ENCODE data around the gene CARD10. TPM values are rescaled to one million over a fixed set of nuclear protein-coding genes. Genes with fewer than 3 reads are reported as not detected.

Gene CARD10
- total and polyA plus RNA-seq, 2 of the 13 experiments (the other 11 are each of a cell fraction or from before 2014, with no cell fraction given), result 35.2 to 55.8 TPM

DNA sequence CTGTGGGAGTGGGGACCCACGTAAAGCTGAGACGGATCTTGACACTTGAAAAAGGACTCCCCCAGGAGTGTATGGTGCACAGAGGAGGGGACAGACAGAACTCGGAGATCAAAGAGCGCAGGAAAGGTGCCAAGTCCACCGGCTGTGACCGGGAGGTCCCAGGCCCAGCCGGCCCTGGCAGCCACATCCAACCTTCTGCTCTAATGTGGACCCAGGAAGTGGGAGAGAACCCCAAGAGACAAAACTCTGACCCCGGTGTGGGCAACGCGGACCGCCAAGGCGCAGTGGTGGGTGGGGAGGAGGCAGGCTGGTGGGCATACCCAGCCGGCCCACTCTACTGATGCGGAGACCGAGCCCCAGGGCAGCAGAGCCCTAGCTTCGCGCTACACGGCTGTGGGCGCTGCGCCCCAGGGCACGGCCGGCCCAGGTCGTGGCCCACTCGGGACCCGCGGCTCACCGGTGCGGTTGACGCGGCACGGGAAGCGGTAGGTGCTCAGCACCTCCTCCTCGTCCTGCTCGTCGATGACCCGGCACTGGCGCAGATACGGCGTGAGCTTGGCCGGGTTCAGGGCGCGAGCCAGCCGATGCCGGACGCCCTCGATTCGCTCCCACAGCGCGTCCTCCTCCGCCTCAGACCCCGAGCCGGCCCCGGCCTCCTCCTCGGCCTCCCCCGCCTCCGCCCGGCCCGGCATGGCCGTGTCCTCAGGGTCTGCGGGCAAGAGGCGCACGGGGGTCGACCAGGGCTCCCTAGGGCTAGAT, 527 bp downstream of the CARD10 start (continued):
- TF ChIP-seq, protein P1, sequence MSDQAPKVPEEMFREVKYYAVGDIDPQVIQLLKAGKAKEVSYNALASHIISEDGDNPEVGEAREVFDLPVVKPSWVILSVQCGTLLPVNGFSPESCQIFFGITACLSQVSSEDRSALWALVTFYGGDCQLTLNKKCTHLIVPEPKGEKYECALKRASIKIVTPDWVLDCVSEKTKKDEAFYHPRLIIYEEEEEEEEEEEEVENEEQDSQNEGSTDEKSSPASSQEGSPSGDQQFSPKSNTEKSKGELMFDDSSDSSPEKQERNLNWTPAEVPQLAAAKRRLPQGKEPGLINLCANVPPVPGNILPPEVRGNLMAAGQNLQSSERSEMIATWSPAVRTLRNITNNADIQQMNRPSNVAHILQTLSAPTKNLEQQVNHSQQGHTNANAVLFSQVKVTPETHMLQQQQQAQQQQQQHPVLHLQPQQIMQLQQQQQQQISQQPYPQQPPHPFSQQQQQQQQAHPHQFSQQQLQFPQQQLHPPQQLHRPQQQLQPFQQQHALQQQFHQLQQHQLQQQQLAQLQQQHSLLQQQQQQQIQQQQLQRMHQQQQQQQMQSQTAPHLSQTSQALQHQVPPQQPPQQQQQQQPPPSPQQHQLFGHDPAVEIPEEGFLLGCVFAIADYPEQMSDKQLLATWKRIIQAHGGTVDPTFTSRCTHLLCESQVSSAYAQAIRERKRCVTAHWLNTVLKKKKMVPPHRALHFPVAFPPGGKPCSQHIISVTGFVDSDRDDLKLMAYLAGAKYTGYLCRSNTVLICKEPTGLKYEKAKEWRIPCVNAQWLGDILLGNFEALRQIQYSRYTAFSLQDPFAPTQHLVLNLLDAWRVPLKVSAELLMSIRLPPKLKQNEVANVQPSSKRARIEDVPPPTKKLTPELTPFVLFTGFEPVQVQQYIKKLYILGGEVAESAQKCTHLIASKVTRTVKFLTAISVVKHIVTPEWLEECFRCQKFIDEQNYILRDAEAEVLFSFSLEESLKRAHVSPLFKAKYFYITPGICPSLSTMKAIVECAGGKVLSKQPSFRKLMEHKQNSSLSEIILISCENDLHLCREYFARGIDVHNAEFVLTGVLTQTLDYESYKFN (CRISPR knock-in tag; conservative IDR thresholded peaks at IDR 0.05), result peak; percentile 28; the same call in 1 of the 2 replicates
- no peak for TF ChIP-seq ZNF615 (CRISPR knock-in tag; IDR thresholded peaks at IDR 0.05; ENCODE audit: borderline replicate concordance)
- TF ChIP-seq HNRNPUL1 (IDR thresholded peaks at IDR 0.05; ENCODE audit: low read depth, low read length), result no peak
- no peak for TF ChIP-seq ARNT (IDR thresholded peaks at IDR 0.05)
- TF ChIP-seq PLRG1 (conservative IDR thresholded peaks at IDR 0.05), result no peak
- no peak for TF ChIP-seq SP1 (IDR thresholded peaks at IDR 0.05)
- no peak; the same call in 1 of the 2 replicates for TF ChIP-seq SP1 (CRISPR knock-in tag; IDR thresholded peaks at IDR 0.05)
- TF ChIP-seq MIER2 (CRISPR knock-in tag; IDR thresholded peaks at IDR 0.05), result no peak
- TF ChIP-seq, protein P2, sequence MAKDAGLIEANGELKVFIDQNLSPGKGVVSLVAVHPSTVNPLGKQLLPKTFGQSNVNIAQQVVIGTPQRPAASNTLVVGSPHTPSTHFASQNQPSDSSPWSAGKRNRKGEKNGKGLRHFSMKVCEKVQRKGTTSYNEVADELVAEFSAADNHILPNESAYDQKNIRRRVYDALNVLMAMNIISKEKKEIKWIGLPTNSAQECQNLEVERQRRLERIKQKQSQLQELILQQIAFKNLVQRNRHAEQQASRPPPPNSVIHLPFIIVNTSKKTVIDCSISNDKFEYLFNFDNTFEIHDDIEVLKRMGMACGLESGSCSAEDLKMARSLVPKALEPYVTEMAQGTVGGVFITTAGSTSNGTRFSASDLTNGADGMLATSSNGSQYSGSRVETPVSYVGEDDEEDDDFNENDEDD (CRISPR knock-in tag; IDR thresholded peaks at IDR 0.05; ENCODE audit: borderline replicate concordance), result no peak
- TF ChIP-seq ZNF556 (CRISPR knock-in tag; IDR thresholded peaks at IDR 0.05; ENCODE audit: borderline replicate concordance), result peak; percentile 19; the same call in 1 of the 2 replicates
- TF ChIP-seq, protein P3, sequence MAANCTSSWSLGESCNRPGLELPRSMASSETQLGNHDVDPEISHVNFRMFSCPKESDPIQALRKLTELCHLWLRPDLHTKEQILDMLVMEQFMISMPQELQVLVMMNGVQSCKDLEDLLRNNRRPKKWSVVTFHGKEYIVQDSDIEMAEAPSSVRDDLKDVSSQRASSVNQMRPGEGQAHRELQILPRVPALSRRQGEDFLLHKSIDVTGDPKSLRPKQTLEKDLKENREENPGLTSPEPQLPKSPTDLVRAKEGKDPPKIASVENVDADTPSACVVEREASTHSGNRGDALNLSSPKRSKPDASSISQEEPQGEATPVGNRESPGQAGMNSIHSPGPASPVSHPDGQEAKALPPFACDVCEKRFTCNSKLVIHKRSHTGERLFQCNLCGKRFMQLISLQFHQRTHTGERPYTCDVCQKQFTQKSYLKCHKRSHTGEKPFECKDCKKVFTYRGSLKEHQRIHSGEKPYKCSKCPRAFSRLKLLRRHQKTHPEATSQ (CRISPR knock-in tag; IDR thresholded peaks at IDR 0.05; ENCODE audit: borderline replicate concordance), result no peak
- TF ChIP-seq, protein P4, sequence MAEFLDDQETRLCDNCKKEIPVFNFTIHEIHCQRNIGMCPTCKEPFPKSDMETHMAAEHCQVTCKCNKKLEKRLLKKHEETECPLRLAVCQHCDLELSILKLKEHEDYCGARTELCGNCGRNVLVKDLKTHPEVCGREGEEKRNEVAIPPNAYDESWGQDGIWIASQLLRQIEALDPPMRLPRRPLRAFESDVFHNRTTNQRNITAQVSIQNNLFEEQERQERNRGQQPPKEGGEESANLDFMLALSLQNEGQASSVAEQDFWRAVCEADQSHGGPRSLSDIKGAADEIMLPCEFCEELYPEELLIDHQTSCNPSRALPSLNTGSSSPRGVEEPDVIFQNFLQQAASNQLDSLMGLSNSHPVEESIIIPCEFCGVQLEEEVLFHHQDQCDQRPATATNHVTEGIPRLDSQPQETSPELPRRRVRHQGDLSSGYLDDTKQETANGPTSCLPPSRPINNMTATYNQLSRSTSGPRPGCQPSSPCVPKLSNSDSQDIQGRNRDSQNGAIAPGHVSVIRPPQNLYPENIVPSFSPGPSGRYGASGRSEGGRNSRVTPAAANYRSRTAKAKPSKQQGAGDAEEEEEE (CRISPR knock-in tag; IDR thresholded peaks at IDR 0.05; ENCODE audit: borderline replicate concordance), result no peak
- TF ChIP-seq SAFB2 (CRISPR knock-in tag; IDR thresholded peaks at IDR 0.05; ENCODE audit: borderline replicate concordance, low read depth), result peak; percentile 24; the same call in 1 of the 2 replicates
- TF ChIP-seq JDP2 (CRISPR knock-in tag; IDR thresholded peaks at IDR 0.05; ENCODE audit: borderline replicate concordance), result no peak
- TF ChIP-seq, protein P5, sequence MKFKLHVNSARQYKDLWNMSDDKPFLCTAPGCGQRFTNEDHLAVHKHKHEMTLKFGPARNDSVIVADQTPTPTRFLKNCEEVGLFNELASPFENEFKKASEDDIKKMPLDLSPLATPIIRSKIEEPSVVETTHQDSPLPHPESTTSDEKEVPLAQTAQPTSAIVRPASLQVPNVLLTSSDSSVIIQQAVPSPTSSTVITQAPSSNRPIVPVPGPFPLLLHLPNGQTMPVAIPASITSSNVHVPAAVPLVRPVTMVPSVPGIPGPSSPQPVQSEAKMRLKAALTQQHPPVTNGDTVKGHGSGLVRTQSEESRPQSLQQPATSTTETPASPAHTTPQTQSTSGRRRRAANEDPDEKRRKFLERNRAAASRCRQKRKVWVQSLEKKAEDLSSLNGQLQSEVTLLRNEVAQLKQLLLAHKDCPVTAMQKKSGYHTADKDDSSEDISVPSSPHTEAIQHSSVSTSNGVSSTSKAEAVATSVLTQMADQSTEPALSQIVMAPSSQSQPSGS (CRISPR knock-in tag; IDR thresholded peaks at IDR 0.05), result no peak
- TF ChIP-seq, protein P6, sequence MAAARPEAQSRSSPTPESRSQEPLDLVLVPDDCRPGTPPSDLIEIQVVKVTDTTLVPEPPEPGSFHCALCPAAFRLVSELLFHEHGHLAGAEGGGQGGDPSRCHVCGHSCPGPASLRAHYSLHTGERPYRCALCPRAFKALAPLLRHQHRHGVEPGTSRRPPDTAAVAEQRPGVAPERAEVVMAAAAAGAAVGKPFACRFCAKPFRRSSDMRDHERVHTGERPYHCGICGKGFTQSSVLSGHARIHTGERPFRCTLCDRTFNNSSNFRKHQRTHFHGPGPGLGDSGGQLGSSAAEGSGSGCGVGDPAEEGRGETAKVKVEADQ (CRISPR knock-in tag; IDR thresholded peaks at IDR 0.05; ENCODE audit: borderline replicate concordance), result peak; percentile 33; the same call in 1 of the 2 replicates

All from HepG2 (cell line).